Heart left ventricle (tissue), 16 donors: ENCODE measurements around the gene AHCYL1. TPM values are rescaled to one million over a fixed set of nuclear protein-coding genes. Genes with fewer than 3 reads are reported as not detected.
A peak's percentile ranks its signal among the peaks of the same experiment; 100 is the strongest.

ENCODE experiments used
- ATAC-seq, 4 donors: fragments of 200-7000 bp; cut with Tn5 transposase; one replicate each; pipeline ENCODE4 v1.9.1; 2020 to 2022; ENCODE audit warnings: moderate library complexity in 4 of 4, mild to moderate bottlenecking in 3 of 4, moderate number of reproducible peaks in 1 of 4
- DNase-seq, 5 donors: peaks; one replicate each; pipeline ENCODE4 v3.0.0-alpha.2; 2020
- H3K27ac ChIP-seq, 12 donors: fragments of 200-600 bp; sonication (generic) in 4 of 12; one replicate each; pipeline versions ENCODE4 v1.5.0 to v1.8.0; 2016 to 2022; ENCODE audit warnings: mild to moderate bottlenecking in 2 of 12
- H3K27me3 ChIP-seq, 9 donors: fragments of 200-600 bp; sonication (generic) in 2 of 9; one replicate each; pipeline versions ENCODE4 v1.5.1 to v1.8.0; 2016 to 2022; ENCODE audit warnings: mild to moderate bottlenecking in 3 of 9
- H3K36me3 ChIP-seq, 9 donors: fragments of 200-600 bp; sonication (generic) in 2 of 9; one replicate each; pipeline versions ENCODE4 v1.5.0 to v1.8.0; 2018 to 2022; ENCODE audit warnings: mild to moderate bottlenecking in 2 of 9
- H3K4me1 ChIP-seq, 12 donors: fragments of 200-600 bp; sonication (generic) in 4 of 12; one replicate each; pipeline versions ENCODE4 v1.5.0 to v1.8.0; 2016 to 2022; ENCODE audit warnings: mild to moderate bottlenecking in 3 of 12
- H3K4me3 ChIP-seq, 12 donors: fragments of 200-600 bp; sonication (generic) in 4 of 12; one replicate each; pipeline versions ENCODE4 v1.5.0 to v1.8.0; 2017 to 2022; ENCODE audit warnings: mild to moderate bottlenecking in 9 of 12, moderate library complexity in 4 of 12
- H3K9me3 ChIP-seq, 12 donors: fragments of 200-600 bp; sonication (generic) in 4 of 12; one replicate each; pipeline versions ENCODE4 v1.5.0 to v1.8.0; 2016 to 2022; ENCODE audit warnings: mild to moderate bottlenecking in 1 of 12
- POLR2A ChIP-seq, 2 donors: fragments of 450-650 bp; IDR thresholded peaks; one replicate each; pipeline ENCODE4 v1.6.1; 2017; ENCODE audit warnings: antibody characterized with exemption in 2 of 2, mild to moderate bottlenecking in 2 of 2, moderate library complexity in 2 of 2
- WGBS, 4 donors: extraction: QIAGEN DNeasy Blood & Tissue Kit in 2 of 4; methylation state at CpG; one replicate each; pipeline versions ENCODE4 v1.1.5 to v1.1.7; 2013 to 2018; 5-methylcytosine and 5-hydroxymethylcytosine counted together
- intact Hi-C, 10 donors: fragments of 100-400 bp; cut with DNase I; formaldehyde crosslinking; loops; one replicate each; pipeline versions ENCODE4 v1.11.1 to v1.14.2; 2022
- polyA plus RNA-seq, 2 donors: library from polyadenylated mRNA; stranded (reverse); fragments of 200-250 nt; gene quantifications; one replicate each; pipeline ENCODE4 v1.2.3, GENCODE V29; 2013
- total RNA-seq, 9 donors: library from RNA; depleted of rRNA in 2 of 9; stranded (reverse); fragments of >200 nt in 2 of 9; fragmentation: NEBNext Ultra II Directional in 3 of 9; extraction: Animal tissue kit (Norgen Biotek cat#: 25700) in 3 of 9; gene quantifications; one replicate each; pipeline versions ENCODE4 v1.1.0 to v1.2.4, GENCODE V29; 2016 to 2023
- TF ChIP-seq, protein P1 (sequence below), 12 donors: fragments of 200-600 bp; sonication (generic) in 4 of 12; IDR thresholded peaks; one replicate each; pipeline versions ENCODE4 v1.5.0 to v1.8.0; 2018 to 2022; ENCODE audit warnings: antibody characterized with exemption in 12 of 12, mild to moderate bottlenecking in 5 of 12
- donor health status: ischemic (EF 13 %, LVEDD 7.1; RV severe dilation, severe dysfunction).
- donor health status: healthy with polysubstance abuse.
- donor health status: DM: no; HTN: yes; CAD: no.
- donor health status: DM: no; HTN: no; CAD: no.
- donor health status: ischemic (EF 25% LVEDD 6.9; RV normal size, moderate dysfunction).
- donor health status: ischemic (EF 25% LVEDD 5.7; RV mildly dilated, moderate dysfunction).
- donor health status: healthy.
- donor health status: DM: yes; HTN: yes; CAD: no.
- donor health status: ischemic (EF 35%, LVEDD 5.7; RV mildly dilated, moderate dysfunction).
- donor health status: nonischemic (EF 11% LVEDD 7.7; RV severe dilation, severe dysfunction).
- donor health status: DM: yes; HTN: yes; CAD: no.
- donor health status: PGD.
- donor health status: ischemic (EF 29% LVEDD 5.4; RV normal size, mild dysfunction).
- donor health status: nonischemic (EF 23%, LVEDD 6.1; RV moderate dilation, normal function).

AHCYL1 gene
- total and polyA plus RNA-seq, 11 donors, result 23.8 to 56.7 (median 42.1) TPM

DNA sequence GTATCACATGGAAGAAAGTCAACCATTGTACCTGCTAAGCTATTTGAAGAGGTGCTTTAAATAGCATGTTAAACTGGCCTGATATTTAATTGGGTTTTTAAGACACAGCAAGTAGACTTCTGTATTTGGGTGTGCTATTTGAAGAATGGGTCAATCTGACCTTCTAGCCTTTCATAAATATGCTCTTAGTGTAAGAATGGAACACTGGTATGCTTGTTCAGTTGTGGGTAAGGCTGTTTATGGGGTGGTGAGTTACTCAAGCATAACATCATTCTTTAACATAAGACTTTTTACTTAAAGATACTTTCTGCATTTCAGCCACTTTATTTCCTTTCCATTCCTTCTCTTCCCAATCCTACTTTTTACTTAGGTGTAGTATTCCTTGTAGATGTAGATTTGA lies 21.4 kb downstream of the AHCYL1 start:
- intact Hi-C loops, result loop anchor here in 1 of 10 donors (5.0 kb wide), 1 partner anchor 459 kb away; the partner anchor contains the start of gene GNAI3
- no peaks in the 10 kb centered on the region for H3K27me3 ChIP-seq
- H3K4me1 ChIP-seq, result peaks cover 5 to 59% (median 50%) of the 10 kb centered on the region in 12 donors
- H3K9me3 ChIP-seq, result no peaks in the 10 kb centered on the region
- H3K4me3 ChIP-seq, result no peak overlapping the region
- no peak for TF ChIP-seq POLR2A (IDR thresholded peaks at IDR 0.05)
- TF ChIP-seq, protein P1, sequence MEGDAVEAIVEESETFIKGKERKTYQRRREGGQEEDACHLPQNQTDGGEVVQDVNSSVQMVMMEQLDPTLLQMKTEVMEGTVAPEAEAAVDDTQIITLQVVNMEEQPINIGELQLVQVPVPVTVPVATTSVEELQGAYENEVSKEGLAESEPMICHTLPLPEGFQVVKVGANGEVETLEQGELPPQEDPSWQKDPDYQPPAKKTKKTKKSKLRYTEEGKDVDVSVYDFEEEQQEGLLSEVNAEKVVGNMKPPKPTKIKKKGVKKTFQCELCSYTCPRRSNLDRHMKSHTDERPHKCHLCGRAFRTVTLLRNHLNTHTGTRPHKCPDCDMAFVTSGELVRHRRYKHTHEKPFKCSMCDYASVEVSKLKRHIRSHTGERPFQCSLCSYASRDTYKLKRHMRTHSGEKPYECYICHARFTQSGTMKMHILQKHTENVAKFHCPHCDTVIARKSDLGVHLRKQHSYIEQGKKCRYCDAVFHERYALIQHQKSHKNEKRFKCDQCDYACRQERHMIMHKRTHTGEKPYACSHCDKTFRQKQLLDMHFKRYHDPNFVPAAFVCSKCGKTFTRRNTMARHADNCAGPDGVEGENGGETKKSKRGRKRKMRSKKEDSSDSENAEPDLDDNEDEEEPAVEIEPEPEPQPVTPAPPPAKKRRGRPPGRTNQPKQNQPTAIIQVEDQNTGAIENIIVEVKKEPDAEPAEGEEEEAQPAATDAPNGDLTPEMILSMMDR (IDR thresholded peaks at IDR 0.05), result no peak
- H3K27ac ChIP-seq, result peak overlapping the region in 4 of 12 donors; percentile 20 to 73 (median 42)
- peak in 1 of 4 donors; percentile 39 for ATAC-seq
- H3K36me3 ChIP-seq, result peaks cover 0 to 26% (median 21%) of the 10 kb centered on the region in 9 donors
- no peak for DNase-seq

DNA sequence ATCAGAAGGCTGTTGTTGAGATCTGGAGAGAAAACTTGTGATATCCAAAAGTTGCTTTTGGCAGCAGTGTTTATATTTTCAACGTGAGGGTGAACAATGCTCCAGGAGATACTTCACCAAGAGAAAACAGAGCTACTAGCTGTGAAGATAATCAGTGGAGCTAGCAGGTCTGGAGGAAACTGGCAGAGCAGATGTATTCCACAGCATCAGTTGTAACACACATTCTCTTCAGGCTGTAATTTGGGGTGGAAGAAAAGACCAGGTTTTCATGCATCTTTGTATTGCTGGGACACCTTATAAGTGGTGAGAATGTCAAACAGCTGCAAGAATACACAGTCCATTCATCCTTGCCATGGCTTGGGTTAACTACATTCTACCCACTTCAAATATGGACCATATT lies 22.0 kb downstream of the AHCYL1 start:
- intact Hi-C loops, result loop anchor here in 1 of 10 donors (5.0 kb wide), 1 partner anchor 459 kb away; the partner anchor contains the start of gene GNAI3
- TF ChIP-seq, protein P1 (IDR thresholded peaks at IDR 0.05), result no peak
- TF ChIP-seq POLR2A (IDR thresholded peaks at IDR 0.05), result no peak
- H3K27me3 ChIP-seq, result no peaks in the 10 kb centered on the region
- peak overlapping the region in 1 of 12 donors; percentile 73 for H3K27ac ChIP-seq
- ATAC-seq (no peak), DNase-seq (no peak)
- 15 to 32% (median 26%) methylated on average over 1 of the region's 1 CpG for WGBS, 4 donors
- peaks cover 0 to 31% (median 26%) of the 10 kb centered on the region in 9 donors for H3K36me3 ChIP-seq
- H3K4me1 ChIP-seq, result peaks cover 5 to 60% (median 50%) of the 10 kb centered on the region in 12 donors
- H3K4me3 ChIP-seq, result no peak overlapping the region
- no peaks in the 10 kb centered on the region for H3K9me3 ChIP-seq

DNA sequence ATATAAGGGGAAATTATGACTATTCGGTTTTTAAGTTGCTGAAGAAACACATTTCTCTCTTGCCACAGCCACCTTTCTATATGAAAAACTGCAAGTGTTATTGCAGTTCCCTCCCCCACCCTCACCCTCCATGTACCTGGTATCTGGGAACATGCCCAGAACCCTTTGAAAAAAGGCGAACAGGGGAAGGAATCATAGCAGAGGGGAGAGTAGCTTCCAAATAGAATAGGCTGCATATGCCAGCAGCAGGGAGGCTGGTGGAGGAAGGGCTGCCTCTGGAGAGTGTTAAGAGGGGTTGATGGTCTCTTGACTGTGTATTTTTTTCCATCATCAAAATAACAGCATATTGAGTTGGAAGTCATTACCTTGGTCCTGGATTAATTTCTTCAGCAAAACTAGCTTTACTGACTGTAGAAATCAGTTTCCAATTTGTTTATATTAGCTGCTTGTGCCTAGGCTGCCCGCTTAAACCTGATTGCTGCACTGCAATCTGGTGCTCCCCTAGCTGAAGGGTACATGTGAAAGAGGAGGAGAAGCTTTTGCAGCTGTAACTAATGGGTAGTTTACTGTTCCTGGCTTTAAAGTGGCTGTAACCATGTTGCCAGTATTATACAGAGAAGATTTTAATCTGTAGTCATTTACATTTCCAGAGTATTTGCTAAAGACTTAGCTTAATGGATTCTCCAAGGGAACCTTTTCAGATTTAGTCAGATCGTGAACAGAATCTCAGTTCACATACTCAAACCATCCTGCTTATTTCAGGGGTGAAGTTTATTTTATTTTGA lies 22.7 kb downstream of the AHCYL1 start:
- Histone ChIP-seq H3K27me3 (no peaks in the 10 kb centered on the region), H3K4me1 (peaks cover 5 to 64% (median 50%) of the 10 kb centered on the region in 12 donors), H3K9me3 (no peaks in the 10 kb centered on the region), H3K4me3 (no peak overlapping the region), H3K36me3 (peaks cover 0 to 38% (median 34%) of the 10 kb centered on the region in 9 donors), H3K27ac (peak overlapping the region in 1 of 12 donors; percentile 73)
- WGBS, 4 donors, result 65 to 78% (median 71%) methylated on average over 4 of the region's 4 CpGs
- ATAC-seq, result peak in 2 of 4 donors; percentile 11 to 36
- DNase-seq, result no peak
- TF ChIP-seq, protein P1 (IDR thresholded peaks at IDR 0.05), result no peak
- TF ChIP-seq POLR2A (IDR thresholded peaks at IDR 0.05), result no peak
- intact Hi-C loops, result loop anchor here in 1 of 10 donors (5.0 kb wide), 1 partner anchor 460 kb away; the partner anchor contains the start of gene GNAI3

DNA sequence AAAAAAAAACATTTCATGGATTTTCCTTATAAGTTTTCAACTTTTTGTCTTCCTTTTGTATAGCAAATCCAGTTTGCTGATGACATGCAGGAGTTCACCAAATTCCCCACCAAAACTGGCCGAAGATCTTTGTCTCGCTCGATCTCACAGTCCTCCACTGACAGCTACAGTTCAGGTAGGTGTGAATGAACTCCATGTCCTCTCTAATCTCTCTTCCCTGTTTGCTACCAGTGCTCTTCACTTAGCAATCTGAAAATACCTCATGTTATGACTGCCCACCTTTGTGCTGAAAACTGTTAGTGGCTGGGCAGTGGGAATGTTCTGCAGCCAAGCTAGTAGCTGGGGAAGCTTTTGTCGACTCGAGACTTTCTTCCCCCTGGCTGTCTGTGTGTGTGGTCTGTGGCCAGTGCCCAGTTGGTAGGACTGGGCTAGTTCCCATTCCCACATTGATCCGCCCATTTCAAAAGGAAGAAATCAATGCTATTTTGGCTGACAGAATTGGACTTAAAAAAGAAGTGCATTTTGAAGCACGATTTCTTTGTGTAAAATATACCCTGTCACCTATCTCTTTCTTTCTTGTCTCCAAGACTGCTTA lies 24.5 kb downstream of the AHCYL1 start:
- intact Hi-C loops, result loop anchor here in 1 of 10 donors (5.0 kb wide), 1 partner anchor 462 kb away; the partner anchor contains the start of gene GNAI3
- TF ChIP-seq POLR2A (IDR thresholded peaks at IDR 0.05), result no peak
- TF ChIP-seq, protein P1 (IDR thresholded peaks at IDR 0.05), result no peak

More for the DNA sequence above, 24.5 kb downstream of the AHCYL1 start:
- Histone ChIP-seq H3K36me3 (peaks cover 0 to 57% (median 52%) of the 10 kb centered on the region in 9 donors), H3K9me3 (no peaks in the 10 kb centered on the region), H3K27ac (no peak overlapping the region), H3K4me1 (peaks cover 0 to 48% (median 33%) of the 10 kb centered on the region in 12 donors), H3K4me3 (no peak overlapping the region), H3K27me3 (no peaks in the 10 kb centered on the region)
- ATAC-seq, result no peak
- DNase-seq, result no peak
- 87 to 89% (median 88%) methylated on average over 7 of the region's 7 CpGs for WGBS, 4 donors
